ENCODE measurements around the gene IGHMBP2. TPM values are rescaled to one million over a fixed set of nuclear protein-coding genes. Genes with fewer than 3 reads are reported as not detected.

The IGHMBP2 gene
- total RNA-seq, 1 donor from 2014 or later: 28.3 TPM

DNA sequence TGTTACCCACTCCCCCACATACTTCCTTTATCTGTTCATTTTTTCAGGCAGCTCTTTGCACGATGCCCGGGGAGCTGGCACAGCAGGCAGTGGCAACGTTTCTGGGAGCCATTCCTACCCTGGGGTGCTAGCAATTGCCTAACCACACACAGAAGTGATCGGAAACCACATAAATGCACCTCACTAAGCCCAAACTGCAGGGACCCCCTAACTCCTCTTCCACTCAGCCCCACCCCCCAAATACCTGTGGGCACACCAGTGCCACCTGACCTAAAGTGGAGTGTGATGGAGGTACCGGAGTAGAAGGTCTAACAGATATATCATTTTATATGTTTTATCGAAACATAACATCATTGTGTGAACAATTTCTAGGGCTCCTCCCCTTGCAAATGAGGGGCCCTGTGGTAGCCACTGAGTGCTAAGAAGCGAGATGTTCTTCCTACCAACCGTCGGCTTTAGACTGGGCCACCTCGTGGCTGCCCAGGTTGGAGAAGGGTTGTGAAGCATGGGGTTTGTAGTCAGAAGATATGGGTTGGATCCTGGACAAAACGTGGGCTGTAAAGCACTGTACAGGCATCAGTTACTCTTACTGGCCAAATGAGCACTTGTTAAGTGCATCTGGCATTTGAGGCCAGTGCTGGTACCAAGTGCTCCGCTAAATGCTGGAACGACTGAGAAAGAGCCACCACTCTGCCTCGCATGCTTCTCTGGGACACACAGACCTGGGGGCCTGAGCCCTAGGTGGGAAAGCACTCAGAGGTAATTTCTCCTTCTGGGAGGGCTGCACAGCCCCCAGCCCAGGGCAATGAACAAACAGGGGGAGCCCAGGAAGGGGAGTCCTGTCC is 74.3 kb downstream of the IGHMBP2 start:
- Mint-ChIP-seq H3K27ac (no peak overlapping the region), H3K36me3 (no peaks in the 10 kb centered on the region), H3K4me1 (peaks cover 15% of the 10 kb centered on the region), H3K9me3 (peaks cover 13% of the 10 kb centered on the region), H3K4me3 (no peak overlapping the region), H3K27me3 (ENCODE audit: low read depth) (peaks cover 2% of the 10 kb centered on the region)
- TF ChIP-seq, protein P1, sequence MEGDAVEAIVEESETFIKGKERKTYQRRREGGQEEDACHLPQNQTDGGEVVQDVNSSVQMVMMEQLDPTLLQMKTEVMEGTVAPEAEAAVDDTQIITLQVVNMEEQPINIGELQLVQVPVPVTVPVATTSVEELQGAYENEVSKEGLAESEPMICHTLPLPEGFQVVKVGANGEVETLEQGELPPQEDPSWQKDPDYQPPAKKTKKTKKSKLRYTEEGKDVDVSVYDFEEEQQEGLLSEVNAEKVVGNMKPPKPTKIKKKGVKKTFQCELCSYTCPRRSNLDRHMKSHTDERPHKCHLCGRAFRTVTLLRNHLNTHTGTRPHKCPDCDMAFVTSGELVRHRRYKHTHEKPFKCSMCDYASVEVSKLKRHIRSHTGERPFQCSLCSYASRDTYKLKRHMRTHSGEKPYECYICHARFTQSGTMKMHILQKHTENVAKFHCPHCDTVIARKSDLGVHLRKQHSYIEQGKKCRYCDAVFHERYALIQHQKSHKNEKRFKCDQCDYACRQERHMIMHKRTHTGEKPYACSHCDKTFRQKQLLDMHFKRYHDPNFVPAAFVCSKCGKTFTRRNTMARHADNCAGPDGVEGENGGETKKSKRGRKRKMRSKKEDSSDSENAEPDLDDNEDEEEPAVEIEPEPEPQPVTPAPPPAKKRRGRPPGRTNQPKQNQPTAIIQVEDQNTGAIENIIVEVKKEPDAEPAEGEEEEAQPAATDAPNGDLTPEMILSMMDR (IDR thresholded peaks at IDR 0.05; ENCODE audit: unreplicated experiment): no peak
- DNase-seq (ENCODE audit: low spot score in 2 of 2, unreplicated experiment in 2 of 2): no peak

GRCh38 chr11:68978626-68978930 is 74.9 kb downstream of the IGHMBP2 start:
- TF ChIP-seq, protein P1 (IDR thresholded peaks at IDR 0.05; ENCODE audit: unreplicated experiment): no peak
- Mint-ChIP-seq H3K4me3 (no peak overlapping the region), H3K9me3 (peaks cover 13% of the 10 kb centered on the region), H3K27me3 (ENCODE audit: low read depth) (peaks cover 2% of the 10 kb centered on the region), H3K4me1 (peaks cover 10% of the 10 kb centered on the region), H3K27ac (no peak overlapping the region), H3K36me3 (no peaks in the 10 kb centered on the region)
- no peak for DNase-seq (ENCODE audit: low spot score in 2 of 2, unreplicated experiment in 2 of 2)

- no peaks in the 10 kb centered on the region for H3K36me3 Mint-ChIP-seq
- peaks cover 3% of the 10 kb centered on the region for H3K27me3 Mint-ChIP-seq (ENCODE audit: low read depth)
- no peak overlapping the region for H3K4me3 Mint-ChIP-seq
- H3K27ac Mint-ChIP-seq: no peak overlapping the region
- peaks cover 6% of the 10 kb centered on the region for H3K4me1 Mint-ChIP-seq
- peaks cover 13% of the 10 kb centered on the region for H3K9me3 Mint-ChIP-seq
- TF ChIP-seq, protein P1 (IDR thresholded peaks at IDR 0.05; ENCODE audit: unreplicated experiment): no peak
- no peak for DNase-seq (ENCODE audit: low spot score in 2 of 2, unreplicated experiment in 2 of 2)
These were observed 75.4 kb downstream of the IGHMBP2 start for GRCh38 chr11:68978931-68979594.

DNA sequence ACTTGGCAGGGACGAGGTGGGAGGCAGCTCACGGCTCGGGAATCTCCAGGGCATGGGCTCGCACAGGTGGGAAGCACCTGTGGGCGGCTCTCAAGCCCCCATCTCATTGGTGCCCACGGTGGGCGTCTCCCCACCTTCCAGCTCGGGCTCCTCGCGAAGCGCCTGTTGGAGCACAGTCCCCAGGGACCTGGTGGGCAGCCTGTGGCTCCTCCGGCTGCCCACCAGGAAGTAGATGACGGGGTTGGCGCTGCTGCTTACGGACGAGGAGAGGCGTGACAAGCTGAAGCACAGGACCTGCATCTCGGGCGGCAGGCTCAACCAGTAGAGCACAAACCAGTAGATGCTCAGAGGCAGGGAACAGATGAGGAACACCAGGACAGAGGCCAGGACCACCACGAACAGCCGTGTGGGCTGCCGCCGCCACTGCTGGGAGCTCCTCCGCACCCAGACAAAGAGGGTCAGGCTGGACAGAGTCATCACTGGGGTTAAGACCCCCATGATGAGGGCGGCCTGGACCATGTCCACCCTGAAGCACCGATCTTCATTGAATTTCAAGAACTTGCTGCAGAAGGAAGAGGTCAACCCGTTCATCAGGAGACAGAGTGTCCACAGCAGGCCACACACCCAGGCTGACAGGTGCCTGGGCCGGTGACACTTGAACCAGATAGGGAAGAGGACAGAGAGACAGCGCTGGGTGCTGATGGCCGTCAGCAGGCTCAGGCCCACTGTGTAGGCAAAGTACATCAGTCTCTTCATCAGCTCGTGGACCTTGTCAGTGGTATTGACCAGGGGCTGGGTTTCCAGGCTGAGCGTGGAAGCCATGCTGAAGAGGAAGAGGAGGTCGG is 76.5 kb downstream of the IGHMBP2 start:
- Mint-ChIP-seq H3K4me1 (peaks cover 6% of the 10 kb centered on the region), H3K9me3 (peaks cover 13% of the 10 kb centered on the region), H3K27ac (no peak overlapping the region), H3K4me3 (no peak overlapping the region), H3K36me3 (no peaks in the 10 kb centered on the region), H3K27me3 (ENCODE audit: low read depth) (peaks cover 5% of the 10 kb centered on the region)
- TF ChIP-seq, protein P1 (IDR thresholded peaks at IDR 0.05; ENCODE audit: unreplicated experiment): no peak
- DNase-seq (ENCODE audit: low spot score in 2 of 2, unreplicated experiment in 2 of 2): no peak

- DNase-seq (ENCODE audit: low spot score in 2 of 2, unreplicated experiment in 2 of 2): no peak
- Mint-ChIP-seq H3K36me3 (no peaks in the 10 kb centered on the region), H3K27ac (no peak within 1 kb of the TSS), H3K9me3 (peaks cover 13% of the 10 kb centered on the region), H3K4me1 (peaks cover 6% of the 10 kb centered on the region), H3K4me3 (no peak within 1 kb of the TSS), H3K27me3 (ENCODE audit: low read depth) (peaks cover 5% of the 10 kb centered on the region)
- TF ChIP-seq, protein P1 (IDR thresholded peaks at IDR 0.05; ENCODE audit: unreplicated experiment): no peak
These were observed 77.0 kb downstream of the IGHMBP2 start, which contains the start of gene MRGPRD for GRCh38 chr11:68980776-68981065. Gene MRGPRD, minus strand, starts transcription at chr11:68980986. Its CDS starts 0 bp downstream, at chr11:68980986.
